Heart left ventricle (tissue), 13 donors: ENCODE measurements around the gene MBLAC2.

Experiments used
- POLR2A ChIP-seq, 2 donors: fragments of 450-650 bp; IDR thresholded peaks; one replicate each; pipeline ENCODE4 v1.6.1; 2017; ENCODE audit warnings: antibody characterized with exemption in 2 of 2, mild to moderate bottlenecking in 2 of 2, moderate library complexity in 2 of 2
- TF ChIP-seq, protein P1 (sequence below), 12 donors: fragments of 200-600 bp; sonication (generic) in 4 of 12; IDR thresholded peaks; one replicate each; pipeline versions ENCODE4 v1.5.0 to v1.8.0; 2018 to 2022; ENCODE audit warnings: antibody characterized with exemption in 12 of 12, mild to moderate bottlenecking in 5 of 12
- donor health status: ischemic (EF 13 %, LVEDD 7.1; RV severe dilation, severe dysfunction).
- donor health status: DM: no; HTN: yes; CAD: no.
- donor health status: DM: no; HTN: no; CAD: no.
- donor health status: ischemic (EF 25% LVEDD 6.9; RV normal size, moderate dysfunction).
- donor health status: ischemic (EF 25% LVEDD 5.7; RV mildly dilated, moderate dysfunction).
- donor health status: ischemic (EF 35%, LVEDD 5.7; RV mildly dilated, moderate dysfunction).
- donor health status: nonischemic (EF 11% LVEDD 7.7; RV severe dilation, severe dysfunction).
- donor health status: DM: yes; HTN: yes; CAD: no.
- donor health status: PGD.
- donor health status: ischemic (EF 29% LVEDD 5.4; RV normal size, mild dysfunction).
- donor health status: nonischemic (EF 23%, LVEDD 6.1; RV moderate dilation, normal function).

GRCh38 chr5:90484540-90484939 lies 10.0 kb upstream of the MBLAC2 start:
- TF ChIP-seq, protein P1, sequence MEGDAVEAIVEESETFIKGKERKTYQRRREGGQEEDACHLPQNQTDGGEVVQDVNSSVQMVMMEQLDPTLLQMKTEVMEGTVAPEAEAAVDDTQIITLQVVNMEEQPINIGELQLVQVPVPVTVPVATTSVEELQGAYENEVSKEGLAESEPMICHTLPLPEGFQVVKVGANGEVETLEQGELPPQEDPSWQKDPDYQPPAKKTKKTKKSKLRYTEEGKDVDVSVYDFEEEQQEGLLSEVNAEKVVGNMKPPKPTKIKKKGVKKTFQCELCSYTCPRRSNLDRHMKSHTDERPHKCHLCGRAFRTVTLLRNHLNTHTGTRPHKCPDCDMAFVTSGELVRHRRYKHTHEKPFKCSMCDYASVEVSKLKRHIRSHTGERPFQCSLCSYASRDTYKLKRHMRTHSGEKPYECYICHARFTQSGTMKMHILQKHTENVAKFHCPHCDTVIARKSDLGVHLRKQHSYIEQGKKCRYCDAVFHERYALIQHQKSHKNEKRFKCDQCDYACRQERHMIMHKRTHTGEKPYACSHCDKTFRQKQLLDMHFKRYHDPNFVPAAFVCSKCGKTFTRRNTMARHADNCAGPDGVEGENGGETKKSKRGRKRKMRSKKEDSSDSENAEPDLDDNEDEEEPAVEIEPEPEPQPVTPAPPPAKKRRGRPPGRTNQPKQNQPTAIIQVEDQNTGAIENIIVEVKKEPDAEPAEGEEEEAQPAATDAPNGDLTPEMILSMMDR (IDR thresholded peaks at IDR 0.05): no peak
- TF ChIP-seq POLR2A (IDR thresholded peaks at IDR 0.05): no peak
